ENCODE results near the gene PREPL. TPM values are rescaled to one million over a fixed set of nuclear protein-coding genes. Genes with fewer than 3 reads are reported as not detected.

PREPL gene
- total and polyA plus RNA-seq, 9 of the 15 experiments (the other 6 are each of a cell fraction or from before 2014, with no cell fraction given), result 11.6 to 58.9 (median 27.2) TPM

DNA sequence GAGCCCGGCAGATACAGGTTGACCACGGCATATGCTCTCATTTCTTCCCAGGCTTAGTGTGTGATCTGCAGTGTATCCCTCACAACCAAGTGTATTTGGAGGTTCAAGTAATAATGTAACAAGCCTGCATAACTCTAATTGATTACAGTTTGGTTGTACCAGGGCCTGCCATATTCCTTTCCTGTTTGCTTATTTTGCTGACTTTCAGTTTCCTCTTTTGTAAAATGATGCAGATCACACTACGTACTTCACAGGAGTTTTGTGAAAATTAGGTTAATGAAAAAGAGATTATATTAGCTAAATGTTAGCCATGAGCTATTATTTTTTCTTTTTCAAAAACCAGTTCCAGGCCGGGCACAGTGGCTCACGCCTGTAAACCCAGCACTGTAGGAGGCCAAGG, 60.2 kb downstream of the PREPL start:
- DNase-seq (ENCODE audit: extremely low read depth in 1 of 4, low spot score in 3 of 4) (no peak), ATAC-seq (no peak), FAIRE-seq (no peak)
- intact Hi-C loops (cut with micrococcal nuclease), result no loop called here
- H3K9me3 ChIP-seq (replicated peaks; ENCODE audit: control insufficient read depth, insufficient read depth, low read depth, low read length), result no peaks in the 10 kb centered on the region
- H3K9ac ChIP-seq (ENCODE audit: insufficient read depth in 1 of 2, low read depth in 2 of 2, low read length in 2 of 2), result no peak overlapping the region
- TF ChIP-seq ASH1L (IDR thresholded peaks at IDR 0.05; ENCODE audit: borderline replicate concordance, low read depth, partially characterized antibody) (no peak), C11orf30 (IDR thresholded peaks at IDR 0.05; ENCODE audit: low read depth) (peak; percentile 70; the same call in 1 of the 2 replicates), FOXP1 (CRISPR knock-in tag; IDR thresholded peaks at IDR 0.05) (no peak), MAFG (tag; conservative IDR thresholded peaks at IDR 0.05) (peak; percentile 63), NR2F6 (CRISPR knock-in tag; IDR thresholded peaks at IDR 0.05) (no peak), ZFP30 (CRISPR knock-in tag; IDR thresholded peaks at IDR 0.05; ENCODE audit: borderline replicate concordance) (no peak), U2AF2 (optimal IDR thresholded peaks at IDR 0.05; ENCODE audit: low read depth, low read length) (no peak), ZNF316 (IDR thresholded peaks at IDR 0.05) (peak; percentile 77), CREB3 (tag; conservative IDR thresholded peaks at IDR 0.05; ENCODE audit: low read depth) (no peak), MAFF (IDR thresholded peaks at IDR 0.05; ENCODE audit: low read length) (peak; percentile 43)
- in situ Hi-C loops (cut with MboI), result no loop called here
- CTCF ChIA-PET (ENCODE audit: low intra/inter-chr PET ratio), result no interaction called here
- no peaks in the 10 kb centered on the region for H4K20me1 ChIP-seq (replicated peaks; ENCODE audit: control insufficient read depth, insufficient read depth, low read length)
- POLR2A ChIA-PET, result interaction anchor here (1.0 kb wide), 2 partner anchors 9 to 286 kb away, joined by 3 to 4 read pairs; no protein-coding TSS in a partner anchor
- WGBS (ENCODE audit: insufficient coverage, low coverage, missing lambda C conversion rate), result 13% methylated on average over 5 of the region's 5 CpGs
- no peaks in the 10 kb centered on the region for H3K9me1 ChIP-seq (ENCODE audit: control insufficient read depth, insufficient read depth, low read length)
- peak overlapping the region; percentile 24; the same call in 1 of the 2 replicates for H3K4me2 ChIP-seq (ENCODE audit: insufficient read depth, low read length)
- no peak overlapping the region for H3K27ac ChIP-seq (ENCODE audit: extremely low read depth, low read depth, low read length)
- no TSS peak for BruUV-seq (replicated peaks)
- peaks cover 0 to 2% of the 10 kb centered on the region in 2 experiments; a peak in 1 of 5 replicates for H3K4me1 ChIP-seq (replicated peaks in 1 of 2; ENCODE audit: control insufficient read depth in 2 of 2, insufficient read depth in 2 of 2, low read length in 2 of 2)
- H3K36me3 ChIP-seq (ENCODE audit: control insufficient read depth, insufficient read depth, low read length), result no peaks in the 10 kb centered on the region
- 0 out of 2 replicates have a peak overlapping the region, but pooled peaks have one; percentile 54 for H2AFZ ChIP-seq (ENCODE audit: low read depth, low read length)
- H3K27me3 ChIP-seq (ENCODE audit: control insufficient read depth in 2 of 2, insufficient read depth in 2 of 2, low read length in 2 of 2), result peaks cover 15 to 25% of the 10 kb centered on the region in 2 experiments; a peak in 4 of 5 replicates
- no peak overlapping the region for H3K4me3 ChIP-seq
- H3K79me2 ChIP-seq (ENCODE audit: control insufficient read depth, insufficient read depth, low read length), result no peaks in the 10 kb centered on the region

Measured in K562 (cell line).